ENCODE data around the gene ATXN1.

The ATXN1 gene

GRCh38 chr6:16360365-16360764 lies 400.9 kb downstream of the ATXN1 start:
- no peak overlapping the region for H2AFZ ChIP-seq (ENCODE audit: low read depth)
- H3K79me2 ChIP-seq (ENCODE audit: insufficient read depth, low read depth) = no peaks in the 10 kb centered on the region
- no peaks in the 10 kb centered on the region for H4K20me1 ChIP-seq (ENCODE audit: insufficient read depth)
- no peak overlapping the region for H3K4me3 ChIP-seq (IDR thresholded peaks at IDR 0.05; ENCODE audit: insufficient read depth, low read depth, low read length)
- no peaks in the 10 kb centered on the region for H3K4me1 ChIP-seq (ENCODE audit: low read depth, poor library complexity, severe bottlenecking)
- no peaks in the 10 kb centered on the region for H3K27me3 ChIP-seq (ENCODE audit: insufficient read depth, low read depth)
- TF ChIP-seq, protein P1, sequence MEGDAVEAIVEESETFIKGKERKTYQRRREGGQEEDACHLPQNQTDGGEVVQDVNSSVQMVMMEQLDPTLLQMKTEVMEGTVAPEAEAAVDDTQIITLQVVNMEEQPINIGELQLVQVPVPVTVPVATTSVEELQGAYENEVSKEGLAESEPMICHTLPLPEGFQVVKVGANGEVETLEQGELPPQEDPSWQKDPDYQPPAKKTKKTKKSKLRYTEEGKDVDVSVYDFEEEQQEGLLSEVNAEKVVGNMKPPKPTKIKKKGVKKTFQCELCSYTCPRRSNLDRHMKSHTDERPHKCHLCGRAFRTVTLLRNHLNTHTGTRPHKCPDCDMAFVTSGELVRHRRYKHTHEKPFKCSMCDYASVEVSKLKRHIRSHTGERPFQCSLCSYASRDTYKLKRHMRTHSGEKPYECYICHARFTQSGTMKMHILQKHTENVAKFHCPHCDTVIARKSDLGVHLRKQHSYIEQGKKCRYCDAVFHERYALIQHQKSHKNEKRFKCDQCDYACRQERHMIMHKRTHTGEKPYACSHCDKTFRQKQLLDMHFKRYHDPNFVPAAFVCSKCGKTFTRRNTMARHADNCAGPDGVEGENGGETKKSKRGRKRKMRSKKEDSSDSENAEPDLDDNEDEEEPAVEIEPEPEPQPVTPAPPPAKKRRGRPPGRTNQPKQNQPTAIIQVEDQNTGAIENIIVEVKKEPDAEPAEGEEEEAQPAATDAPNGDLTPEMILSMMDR (conservative IDR thresholded peaks at IDR 0.05; ENCODE audit: low read depth, low read length) = no peak
- no peaks in the 10 kb centered on the region for H3K36me3 ChIP-seq (ENCODE audit: insufficient read depth)
- no peak overlapping the region for H3K9ac ChIP-seq
- no peak overlapping the region for H3K27ac ChIP-seq
- no peak overlapping the region for H3K4me2 ChIP-seq

DNA sequence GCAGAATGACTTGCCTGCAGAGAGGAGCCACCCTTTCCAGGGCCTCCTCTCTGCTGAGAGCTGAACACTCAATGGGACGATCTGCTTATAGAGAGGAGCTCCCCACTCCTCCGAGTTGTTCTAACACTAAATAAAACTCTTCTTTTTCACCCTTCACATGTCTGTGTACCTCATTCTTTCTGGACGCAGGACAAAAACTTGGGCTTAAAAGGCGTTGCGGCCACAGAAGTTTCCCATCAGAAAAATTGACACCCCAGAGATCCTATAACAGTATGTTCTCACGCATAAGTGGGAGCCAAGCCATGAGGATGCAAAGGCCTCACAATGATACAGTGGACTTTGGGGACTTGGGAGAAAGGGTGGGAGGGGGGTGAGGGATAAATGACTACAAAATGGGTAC lies 401.7 kb downstream of the ATXN1 start:
- H2AFZ ChIP-seq (ENCODE audit: low read depth) = no peak overlapping the region
- no peak overlapping the region for H3K4me2 ChIP-seq
- no peaks in the 10 kb centered on the region for H3K79me2 ChIP-seq (ENCODE audit: insufficient read depth, low read depth)
- H3K4me1 ChIP-seq (ENCODE audit: low read depth, poor library complexity, severe bottlenecking) = no peaks in the 10 kb centered on the region
- H3K4me3 ChIP-seq (IDR thresholded peaks at IDR 0.05; ENCODE audit: insufficient read depth, low read depth, low read length) = no peak overlapping the region
- H3K9ac ChIP-seq = no peak overlapping the region
- H3K27me3 ChIP-seq (ENCODE audit: insufficient read depth, low read depth) = no peaks in the 10 kb centered on the region
- H4K20me1 ChIP-seq (ENCODE audit: insufficient read depth) = no peaks in the 10 kb centered on the region
- TF ChIP-seq, protein P1 (conservative IDR thresholded peaks at IDR 0.05; ENCODE audit: low read depth, low read length) = no peak
- H3K27ac ChIP-seq = no peak overlapping the region
- H3K36me3 ChIP-seq (ENCODE audit: insufficient read depth) = no peaks in the 10 kb centered on the region

DNA sequence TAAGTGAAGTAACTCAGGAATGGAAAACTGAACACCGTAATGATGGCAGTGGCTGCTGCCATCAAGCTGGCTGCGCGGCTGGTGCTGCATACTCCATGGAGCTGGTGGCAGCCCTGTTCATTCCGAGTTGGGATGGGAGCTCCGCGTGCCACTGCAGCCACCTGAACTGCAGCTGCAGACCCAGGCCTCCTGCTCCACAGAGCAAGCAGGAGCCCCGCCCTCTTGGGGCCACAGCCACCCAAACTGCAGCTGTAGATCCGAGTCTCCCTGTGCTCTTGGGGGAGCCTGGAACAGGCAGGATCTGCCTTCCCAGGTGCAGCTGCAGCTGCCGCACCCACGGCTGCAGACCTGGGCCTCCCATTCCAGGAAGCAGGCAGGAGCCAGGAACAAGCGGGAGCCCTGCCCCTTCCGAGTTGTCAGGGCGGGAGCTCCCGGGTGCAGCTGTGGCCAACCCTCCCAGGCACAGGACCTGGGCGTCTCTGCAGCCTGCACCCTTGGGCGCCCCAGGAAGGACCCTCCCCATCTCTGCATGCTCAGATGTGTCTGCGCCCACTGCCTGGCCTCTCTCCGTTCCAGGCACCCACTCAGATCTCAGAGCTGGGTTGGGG lies 402.6 kb downstream of the ATXN1 start:
- Histone ChIP-seq H3K36me3 (ENCODE audit: insufficient read depth) (no peaks in the 10 kb centered on the region), H3K27ac (no peak overlapping the region), H3K9ac (no peak overlapping the region), H3K4me2 (no peak overlapping the region), H2AFZ (ENCODE audit: low read depth) (no peak overlapping the region), H3K4me3 (IDR thresholded peaks at IDR 0.05; ENCODE audit: insufficient read depth, low read depth, low read length) (no peak overlapping the region), H3K4me1 (ENCODE audit: low read depth, poor library complexity, severe bottlenecking) (no peaks in the 10 kb centered on the region), H4K20me1 (ENCODE audit: insufficient read depth) (no peaks in the 10 kb centered on the region), H3K27me3 (ENCODE audit: insufficient read depth, low read depth) (no peaks in the 10 kb centered on the region), H3K79me2 (ENCODE audit: insufficient read depth, low read depth) (no peaks in the 10 kb centered on the region)
- TF ChIP-seq, protein P1 (conservative IDR thresholded peaks at IDR 0.05; ENCODE audit: low read depth, low read length) = no peak

DNA sequence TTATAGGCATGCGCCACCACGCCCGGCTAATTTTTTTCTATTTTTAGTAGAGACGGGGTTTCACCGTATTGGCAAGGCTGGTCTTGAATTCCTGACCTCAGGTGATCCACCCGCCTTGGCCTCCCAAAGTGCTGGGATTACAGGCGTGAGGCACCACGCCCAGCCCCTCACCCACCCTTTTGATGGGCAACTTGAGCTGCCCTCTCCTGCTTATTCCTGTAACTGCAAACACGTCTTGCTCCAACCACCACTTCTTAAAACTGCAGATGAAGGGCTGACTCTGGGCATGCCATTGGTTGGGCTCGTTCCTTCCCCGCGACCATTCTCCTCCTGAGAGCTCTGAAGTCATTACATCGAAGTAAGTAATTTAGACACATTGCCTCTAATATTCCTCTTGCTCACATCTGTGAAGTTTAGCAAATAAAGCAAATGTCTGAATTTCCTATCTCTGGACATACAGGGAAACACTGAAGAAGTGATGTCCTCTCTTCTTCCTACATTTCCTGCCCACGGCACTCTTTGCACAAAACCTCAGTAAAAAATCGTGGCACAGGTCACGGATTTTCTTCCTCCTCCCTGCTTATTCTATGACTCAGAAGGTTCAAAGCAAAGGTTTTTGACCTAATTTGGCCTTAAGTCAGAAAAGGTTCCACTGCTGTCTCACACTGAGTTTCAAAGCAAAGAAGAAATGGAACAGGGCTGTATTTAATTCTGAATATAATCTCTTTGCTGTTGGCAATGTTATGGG lies 405.4 kb downstream of the ATXN1 start:
- H3K9ac ChIP-seq = no peak overlapping the region
- no peak overlapping the region for H3K27ac ChIP-seq
- H3K27me3 ChIP-seq (ENCODE audit: insufficient read depth, low read depth) = no peaks in the 10 kb centered on the region
- no peak overlapping the region for H3K4me2 ChIP-seq
- no peaks in the 10 kb centered on the region for H3K36me3 ChIP-seq (ENCODE audit: insufficient read depth)
- H3K4me1 ChIP-seq (ENCODE audit: low read depth, poor library complexity, severe bottlenecking) = no peaks in the 10 kb centered on the region
- H2AFZ ChIP-seq (ENCODE audit: low read depth) = no peak overlapping the region
- H3K4me3 ChIP-seq (IDR thresholded peaks at IDR 0.05; ENCODE audit: insufficient read depth, low read depth, low read length) = no peak overlapping the region
- TF ChIP-seq, protein P1 (conservative IDR thresholded peaks at IDR 0.05; ENCODE audit: low read depth, low read length) = no peak
- H4K20me1 ChIP-seq (ENCODE audit: insufficient read depth) = no peaks in the 10 kb centered on the region
- H3K79me2 ChIP-seq (ENCODE audit: insufficient read depth, low read depth) = no peaks in the 10 kb centered on the region

Measured in KMS-11 (cell line).